HEK293 (cell line): ENCODE measurements around the gene EZH1.

Experiments
- CTCF ChIP-seq: fragments of 450-650 bp; formaldehyde crosslinking; IDR thresholded peaks from 2 replicates; pipeline ENCODE4 v1.5.1; 2016; ENCODE audit warnings: missing biosample characterization, missing genetic modification characterization
- HOXD13 ChIP-seq: sonication (generic); formaldehyde crosslinking; IDR thresholded peaks from 2 replicates; pipeline ENCODE4 v1.8.0; 2022; ENCODE audit warnings: missing genetic modification reagents, borderline replicate concordance
- MZF1 ChIP-seq: fragments of 450-650 bp; formaldehyde crosslinking; IDR thresholded peaks from 2 replicates; pipeline ENCODE4 v1.5.1; 2017; ENCODE audit warnings: missing biosample characterization, missing genetic modification characterization, borderline replicate concordance
- ZNF146 ChIP-seq: fragments of 450-650 bp; formaldehyde crosslinking; IDR thresholded peaks from 2 replicates; pipeline ENCODE4 v1.5.1; 2016; ENCODE audit warnings: missing biosample characterization, missing genetic modification characterization
- ZNF350 ChIP-seq: fragments of 450-650 bp; formaldehyde crosslinking; IDR thresholded peaks from 2 replicates; pipeline ENCODE4 v1.5.0; 2017; ENCODE audit warnings: missing biosample characterization, mild to moderate bottlenecking, missing genetic modification characterization
- ZNF571 ChIP-seq: fragments of 450-650 bp; formaldehyde crosslinking; IDR thresholded peaks from 2 replicates; pipeline ENCODE4 v1.5.0; 2017; ENCODE audit warnings: missing biosample characterization, missing genetic modification characterization
- ZNF610 ChIP-seq: fragments of 450-650 bp; formaldehyde crosslinking; IDR thresholded peaks from 2 replicates; pipeline ENCODE4 v1.5.1; 2016; ENCODE audit warnings: missing biosample characterization, missing genetic modification characterization, borderline replicate concordance
- ZNF768 ChIP-seq: fragments of 450-650 bp; formaldehyde crosslinking; IDR thresholded peaks from 2 replicates; pipeline ENCODE4 v1.5.1; 2018; ENCODE audit warnings: missing biosample characterization, mild to moderate bottlenecking, missing genetic modification characterization

GRCh38 chr17:42698736-42699414 is 46.0 kb downstream of the EZH1 start:
- TF ChIP-seq ZNF610 (no peak), ZNF146 (no peak), ZNF571 (tag by site-specific recombination) (no peak), MZF1 (tag by site-specific recombination) (no peak), CTCF (tag by site-specific recombination) (no peak), HOXD13 (CRISPR knock-in tag) (no peak), ZNF768 (tag by site-specific recombination) (no peak), ZNF350 (tag by site-specific recombination) (no peak)
